ENCODE results near the gene SMAD7. TPM values are rescaled to one million over a fixed set of nuclear protein-coding genes. Genes with fewer than 3 reads are reported as not detected.

Gene SMAD7
- total RNA-seq, 1 experiment from 2014 or later, result 12.0 TPM

DNA sequence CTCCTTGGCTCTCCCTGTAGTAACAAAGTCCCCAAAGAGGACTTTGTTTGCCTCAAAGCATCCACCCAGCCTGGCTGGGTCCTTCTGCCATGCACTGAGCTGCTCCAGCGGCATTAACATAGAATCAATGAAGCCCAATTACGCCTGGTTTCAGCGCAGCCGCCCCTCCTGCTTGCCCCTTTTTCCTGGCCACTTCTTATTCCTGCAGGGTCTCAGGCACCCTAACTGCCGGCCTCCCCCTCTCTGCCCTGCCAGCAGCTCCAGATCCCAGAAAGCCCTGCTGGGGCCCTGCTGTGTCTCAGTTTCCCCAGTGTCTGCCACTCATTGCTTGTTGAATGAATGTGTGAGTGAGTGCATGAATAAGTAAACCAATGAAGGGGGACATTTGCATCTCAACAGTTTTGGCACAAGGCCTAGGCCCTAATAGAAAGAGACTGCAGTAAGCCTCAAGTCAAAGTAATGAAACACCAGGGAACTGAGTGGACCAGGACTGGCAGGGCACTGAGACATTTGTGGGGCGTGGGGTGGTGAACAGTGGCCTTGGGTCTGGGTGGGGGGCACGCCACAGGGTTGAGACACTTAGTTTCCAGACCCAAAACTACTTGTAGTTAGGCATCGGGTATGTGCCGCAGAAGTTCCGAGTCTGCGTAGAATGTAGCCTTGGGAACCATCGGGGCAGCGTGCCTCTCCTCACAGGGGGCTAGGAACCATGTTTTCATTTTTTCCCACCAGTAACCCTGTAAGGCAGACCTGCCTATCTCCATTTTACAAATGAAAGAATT, 60.6 kb downstream of the SMAD7 start:
- POLR2A ChIA-PET (ENCODE audit: low non-redundant PET), result no interaction called here
- intact Hi-C loops (cut with micrococcal nuclease; ENCODE audit: unreplicated experiment), result no loop called here
- no peaks in the 10 kb centered on the region for H3K4me1 ChIP-seq (ENCODE audit: insufficient read depth, low read length, poor library complexity, severe bottlenecking)
- H3K27ac ChIP-seq (ENCODE audit: low read depth, low read length, poor library complexity, severe bottlenecking), result no peak overlapping the region
- CTCF ChIA-PET, result no interaction called here
- no peak for TF ChIP-seq EZH2 (IDR thresholded peaks at IDR 0.05; ENCODE audit: borderline replicate concordance, low read depth, low read length, poor library complexity, severe bottlenecking)
- TF ChIP-seq, protein P1, sequence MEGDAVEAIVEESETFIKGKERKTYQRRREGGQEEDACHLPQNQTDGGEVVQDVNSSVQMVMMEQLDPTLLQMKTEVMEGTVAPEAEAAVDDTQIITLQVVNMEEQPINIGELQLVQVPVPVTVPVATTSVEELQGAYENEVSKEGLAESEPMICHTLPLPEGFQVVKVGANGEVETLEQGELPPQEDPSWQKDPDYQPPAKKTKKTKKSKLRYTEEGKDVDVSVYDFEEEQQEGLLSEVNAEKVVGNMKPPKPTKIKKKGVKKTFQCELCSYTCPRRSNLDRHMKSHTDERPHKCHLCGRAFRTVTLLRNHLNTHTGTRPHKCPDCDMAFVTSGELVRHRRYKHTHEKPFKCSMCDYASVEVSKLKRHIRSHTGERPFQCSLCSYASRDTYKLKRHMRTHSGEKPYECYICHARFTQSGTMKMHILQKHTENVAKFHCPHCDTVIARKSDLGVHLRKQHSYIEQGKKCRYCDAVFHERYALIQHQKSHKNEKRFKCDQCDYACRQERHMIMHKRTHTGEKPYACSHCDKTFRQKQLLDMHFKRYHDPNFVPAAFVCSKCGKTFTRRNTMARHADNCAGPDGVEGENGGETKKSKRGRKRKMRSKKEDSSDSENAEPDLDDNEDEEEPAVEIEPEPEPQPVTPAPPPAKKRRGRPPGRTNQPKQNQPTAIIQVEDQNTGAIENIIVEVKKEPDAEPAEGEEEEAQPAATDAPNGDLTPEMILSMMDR (conservative IDR thresholded peaks at IDR 0.05; ENCODE audit: low read depth, low read length), result no peak
- H3K27me3 ChIP-seq (replicated peaks; ENCODE audit: insufficient read depth, low read depth, low read length, poor library complexity), result no peaks in the 10 kb centered on the region
- no peak for DNase-seq (ENCODE audit: low spot score)
- no TSS peak for BruUV-seq (replicated peaks)
- H3K36me3 ChIP-seq (ENCODE audit: insufficient read depth, low read length, poor library complexity, severe bottlenecking), result no peaks in the 10 kb centered on the region
- no peaks in the 10 kb centered on the region for H3K9me3 ChIP-seq (ENCODE audit: low read depth, low read length, poor library complexity, severe bottlenecking)
- no peak overlapping the region for H3K4me3 ChIP-seq (ENCODE audit: low read depth, low read length, poor library complexity, severe bottlenecking)

DNA sequence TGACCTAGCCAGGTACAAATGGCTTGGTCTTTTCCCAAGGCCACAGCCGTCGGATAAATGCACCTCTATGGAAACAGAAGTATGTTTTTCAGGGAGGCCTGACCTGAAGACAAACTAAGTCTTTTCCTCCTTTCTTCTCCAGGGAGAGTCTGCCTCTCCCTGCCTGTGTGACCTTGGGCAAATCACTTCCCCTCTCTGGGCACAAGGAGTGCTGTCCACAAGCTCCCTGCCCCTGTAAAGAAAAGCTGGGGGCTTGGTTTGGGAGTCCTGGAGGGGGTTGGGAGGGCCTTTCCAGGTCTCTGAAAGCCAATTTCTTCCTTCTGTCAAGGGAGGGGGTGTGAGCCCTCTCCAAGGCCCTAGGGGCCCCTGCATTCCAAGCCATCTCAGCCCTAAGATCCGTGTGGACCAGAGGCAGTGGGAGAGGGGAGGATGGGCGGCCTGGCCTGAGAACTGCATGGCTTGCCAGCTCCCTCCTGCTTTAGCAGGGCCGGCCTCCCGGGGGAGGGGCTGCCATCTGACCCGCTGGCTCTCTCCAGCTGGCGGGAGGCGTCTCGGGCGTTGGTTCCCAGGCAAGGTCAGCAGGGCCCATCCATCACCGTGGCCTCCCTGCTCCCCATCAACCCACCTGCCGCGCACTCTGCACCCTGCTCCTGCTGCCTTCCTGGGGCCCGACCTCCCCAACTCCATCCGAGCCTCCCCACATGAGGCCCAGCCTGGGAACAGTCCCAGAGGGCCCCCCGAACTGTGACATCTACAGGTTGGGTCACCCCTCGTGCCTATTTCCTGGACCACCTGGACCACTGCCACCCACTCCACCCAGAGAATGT, 61.4 kb downstream of the SMAD7 start:
- DNase-seq (ENCODE audit: low spot score), result no peak
- CTCF ChIA-PET, result no interaction called here
- BruUV-seq (replicated peaks), result no TSS peak
- intact Hi-C loops (cut with micrococcal nuclease; ENCODE audit: unreplicated experiment), result no loop called here
- H3K4me3 ChIP-seq (ENCODE audit: low read depth, low read length, poor library complexity, severe bottlenecking), result no peak overlapping the region
- no peaks in the 10 kb centered on the region for H3K4me1 ChIP-seq (ENCODE audit: insufficient read depth, low read length, poor library complexity, severe bottlenecking)
- no peaks in the 10 kb centered on the region for H3K36me3 ChIP-seq (ENCODE audit: insufficient read depth, low read length, poor library complexity, severe bottlenecking)
- no peak overlapping the region for H3K27ac ChIP-seq (ENCODE audit: low read depth, low read length, poor library complexity, severe bottlenecking)
- H3K27me3 ChIP-seq (replicated peaks; ENCODE audit: insufficient read depth, low read depth, low read length, poor library complexity), result no peaks in the 10 kb centered on the region
- no peaks in the 10 kb centered on the region for H3K9me3 ChIP-seq (ENCODE audit: low read depth, low read length, poor library complexity, severe bottlenecking)
- no peak for TF ChIP-seq EZH2 (IDR thresholded peaks at IDR 0.05; ENCODE audit: borderline replicate concordance, low read depth, low read length, poor library complexity, severe bottlenecking)
- TF ChIP-seq, protein P1 (conservative IDR thresholded peaks at IDR 0.05; ENCODE audit: low read depth, low read length), result no peak
- POLR2A ChIA-PET (ENCODE audit: low non-redundant PET), result no interaction called here

DNA sequence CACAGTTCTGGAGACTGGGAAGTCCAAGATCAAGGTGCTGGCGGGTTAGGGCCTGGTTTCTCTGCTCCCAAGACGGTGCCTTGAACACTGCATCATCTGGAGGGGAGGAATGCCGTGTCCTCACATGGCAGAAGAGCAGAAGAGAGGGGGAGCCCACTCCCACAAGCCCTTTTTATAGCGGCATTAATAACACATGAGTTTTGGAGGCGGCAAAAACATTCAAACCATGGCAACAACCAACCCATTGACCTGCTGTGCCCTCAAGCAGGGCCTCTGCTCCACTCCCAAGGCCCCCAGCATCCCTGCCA, 62.0 kb downstream of the SMAD7 start:
- TF ChIP-seq, protein P1 (conservative IDR thresholded peaks at IDR 0.05; ENCODE audit: low read depth, low read length), result no peak
- no peak for TF ChIP-seq EZH2 (IDR thresholded peaks at IDR 0.05; ENCODE audit: borderline replicate concordance, low read depth, low read length, poor library complexity, severe bottlenecking)
- ChIA-PET CTCF (no interaction called here), POLR2A (ENCODE audit: low non-redundant PET) (no interaction called here)
- Histone ChIP-seq H3K4me1 (ENCODE audit: insufficient read depth, low read length, poor library complexity, severe bottlenecking) (no peaks in the 10 kb centered on the region), H3K9me3 (ENCODE audit: low read depth, low read length, poor library complexity, severe bottlenecking) (no peaks in the 10 kb centered on the region), H3K27me3 (replicated peaks; ENCODE audit: insufficient read depth, low read depth, low read length, poor library complexity) (no peaks in the 10 kb centered on the region), H3K36me3 (ENCODE audit: insufficient read depth, low read length, poor library complexity, severe bottlenecking) (no peaks in the 10 kb centered on the region), H3K27ac (ENCODE audit: low read depth, low read length, poor library complexity, severe bottlenecking) (no peak overlapping the region), H3K4me3 (ENCODE audit: low read depth, low read length, poor library complexity, severe bottlenecking) (no peak overlapping the region)
- BruUV-seq (replicated peaks), result no TSS peak
- no peak for DNase-seq (ENCODE audit: low spot score)
- intact Hi-C loops (cut with micrococcal nuclease; ENCODE audit: unreplicated experiment), result no loop called here

Data from A673 (cell line).